ENCODE measurements around the gene VAPA. TPM values are rescaled to one million over a fixed set of nuclear protein-coding genes. Genes with fewer than 3 reads are reported as not detected.

The VAPA gene
- total RNA-seq, 2 experiments from 2014 or later: 139 to 176 TPM

GRCh38 chr18:9984080-9984479 is 70.3 kb downstream of the VAPA start:
- DNase-seq (ENCODE audit: low spot score): no peak
- H2AFZ ChIP-seq (ENCODE audit: low read length): no peak overlapping the region
- TF ChIP-seq EZH2phosphoT487 (IDR thresholded peaks at IDR 0.05; ENCODE audit: borderline replicate concordance, low read depth, low read length): no peak
- TF ChIP-seq CTCF (conservative IDR thresholded peaks at IDR 0.05; ENCODE audit: low read length): no peak
- no peaks in the 10 kb centered on the region for H4K20me1 ChIP-seq (ENCODE audit: insufficient read depth, low read length)
- no TSS peak for BruUV-seq (replicated peaks)
- no peak overlapping the region for H3K4me3 ChIP-seq (ENCODE audit: low read depth, low read length, poor library complexity, severe bottlenecking)
- intact Hi-C loops (cut with micrococcal nuclease; ENCODE audit: unreplicated experiment): no loop called here
- ChIA-PET POLR2A (interaction anchor here (0.5 kb wide), 1 partner anchor 608 kb away, joined by 6 read pairs; no protein-coding TSS in a partner anchor), CTCF (ENCODE audit: unreplicated experiment) (no interaction called here)
- H3K9me3 ChIP-seq (ENCODE audit: low read length): no peaks in the 10 kb centered on the region
- H3K79me2 ChIP-seq (ENCODE audit: insufficient read depth, low read depth, low read length): no peaks in the 10 kb centered on the region
- H3K9me2 ChIP-seq (ENCODE audit: insufficient read depth, low read length): no peaks in the 10 kb centered on the region
- no peak overlapping the region for H3K4me2 ChIP-seq (ENCODE audit: low read length)
- no peaks in the 10 kb centered on the region for H3K4me1 ChIP-seq (ENCODE audit: insufficient read depth, low read length, poor library complexity, severe bottlenecking)
- no peaks in the 10 kb centered on the region for H3K36me3 ChIP-seq (ENCODE audit: insufficient read depth, low read length)
- no peak overlapping the region for H3K27ac ChIP-seq (ENCODE audit: low read depth, low read length, poor library complexity, severe bottlenecking)

GRCh38 chr18:9985641-9986040 is 71.8 kb downstream of the VAPA start:
- BruUV-seq (replicated peaks): no TSS peak
- POLR2A ChIA-PET: no interaction called here
- H3K9me2 ChIP-seq (ENCODE audit: insufficient read depth, low read length): no peaks in the 10 kb centered on the region
- H3K36me3 ChIP-seq (ENCODE audit: insufficient read depth, low read length): no peaks in the 10 kb centered on the region
- no peak overlapping the region for H3K4me3 ChIP-seq (ENCODE audit: low read depth, low read length, poor library complexity, severe bottlenecking)
- intact Hi-C loops (cut with micrococcal nuclease; ENCODE audit: unreplicated experiment): no loop called here
- H3K4me2 ChIP-seq (ENCODE audit: low read length): no peak overlapping the region
- H3K27ac ChIP-seq (ENCODE audit: low read depth, low read length, poor library complexity, severe bottlenecking): no peak overlapping the region
- no peak for TF ChIP-seq CTCF (conservative IDR thresholded peaks at IDR 0.05; ENCODE audit: low read length)
- TF ChIP-seq EZH2phosphoT487 (IDR thresholded peaks at IDR 0.05; ENCODE audit: borderline replicate concordance, low read depth, low read length): no peak
- no peaks in the 10 kb centered on the region for H3K4me1 ChIP-seq (ENCODE audit: insufficient read depth, low read length, poor library complexity, severe bottlenecking)
- no peaks in the 10 kb centered on the region for H4K20me1 ChIP-seq (ENCODE audit: insufficient read depth, low read length)
- no peak overlapping the region for H2AFZ ChIP-seq (ENCODE audit: low read length)
- CTCF ChIA-PET (ENCODE audit: unreplicated experiment): no interaction called here
- no peaks in the 10 kb centered on the region for H3K9me3 ChIP-seq (ENCODE audit: low read length)
- H3K79me2 ChIP-seq (ENCODE audit: insufficient read depth, low read depth, low read length): no peaks in the 10 kb centered on the region
- DNase-seq (ENCODE audit: low spot score): no peak

GRCh38 chr18:9986156-9986930 is 72.5 kb downstream of the VAPA start:
- BruUV-seq (replicated peaks): no TSS peak
- H3K4me3 ChIP-seq (ENCODE audit: low read depth, low read length, poor library complexity, severe bottlenecking): no peak overlapping the region
- H3K36me3 ChIP-seq (ENCODE audit: insufficient read depth, low read length): no peaks in the 10 kb centered on the region
- DNase-seq (ENCODE audit: low spot score): no peak
- H3K79me2 ChIP-seq (ENCODE audit: insufficient read depth, low read depth, low read length): no peaks in the 10 kb centered on the region
- no peaks in the 10 kb centered on the region for H3K4me1 ChIP-seq (ENCODE audit: insufficient read depth, low read length, poor library complexity, severe bottlenecking)
- H3K9me2 ChIP-seq (ENCODE audit: insufficient read depth, low read length): no peaks in the 10 kb centered on the region
- no peak overlapping the region for H3K27ac ChIP-seq (ENCODE audit: low read depth, low read length, poor library complexity, severe bottlenecking)
- TF ChIP-seq CTCF (conservative IDR thresholded peaks at IDR 0.05; ENCODE audit: low read length): no peak
- no peak for TF ChIP-seq EZH2phosphoT487 (IDR thresholded peaks at IDR 0.05; ENCODE audit: borderline replicate concordance, low read depth, low read length)
- CTCF ChIA-PET (ENCODE audit: unreplicated experiment): no interaction called here
- no peaks in the 10 kb centered on the region for H4K20me1 ChIP-seq (ENCODE audit: insufficient read depth, low read length)
- H3K4me2 ChIP-seq (ENCODE audit: low read length): no peak overlapping the region
- no peaks in the 10 kb centered on the region for H3K9me3 ChIP-seq (ENCODE audit: low read length)
- intact Hi-C loops (cut with micrococcal nuclease; ENCODE audit: unreplicated experiment): no loop called here
- POLR2A ChIA-PET: interaction anchor here (0.6 kb wide), 1 partner anchor 43 kb away, joined by 3 read pairs; no protein-coding TSS in a partner anchor
- no peak overlapping the region for H2AFZ ChIP-seq (ENCODE audit: low read length)
